Measurements from ENCODE around the gene UPK1B.
"Not testable (repeated sequence)": the region's sequence is repeated elsewhere in the genome, so short reads cannot be mapped to it uniquely, and the experiment has no call there.

UPK1B gene

DNA sequence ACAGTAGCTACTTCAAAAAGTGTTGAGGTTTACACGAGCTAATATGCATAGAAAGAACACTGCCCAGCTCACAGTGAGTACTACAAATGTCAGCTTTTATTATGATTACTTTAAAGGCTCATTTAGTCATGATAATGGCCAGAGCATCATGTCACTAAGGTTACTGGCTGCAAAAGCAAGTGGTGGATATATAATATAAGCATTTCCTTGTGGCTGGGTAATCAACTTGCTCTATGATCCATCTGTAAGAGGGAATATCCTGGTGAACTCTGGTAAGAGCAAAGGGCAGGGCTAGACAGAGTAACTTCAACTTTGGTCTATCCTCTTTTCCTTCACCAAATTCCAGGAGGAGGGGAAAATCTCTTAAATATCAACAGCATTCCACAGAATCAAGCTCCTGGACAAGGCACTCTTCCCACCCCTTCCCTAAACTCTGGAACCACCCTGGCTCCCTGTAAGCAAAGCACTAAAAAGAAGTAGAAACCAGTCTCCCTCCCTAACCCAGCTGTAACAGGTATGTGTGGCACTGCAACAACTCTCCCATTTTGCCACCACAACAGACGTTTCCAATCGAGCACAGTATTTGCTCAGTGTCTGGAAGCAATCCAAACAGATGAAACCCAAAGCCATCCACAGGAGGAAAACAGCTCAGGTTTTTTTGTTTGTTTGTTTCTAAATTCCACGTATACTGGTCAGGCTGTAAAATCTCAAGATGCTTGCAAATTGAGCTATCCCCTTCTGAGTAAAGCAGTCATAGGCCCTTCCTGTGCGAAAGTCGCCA lies 53.9 kb downstream of the UPK1B start:
- no peak for DNase-seq

DNA sequence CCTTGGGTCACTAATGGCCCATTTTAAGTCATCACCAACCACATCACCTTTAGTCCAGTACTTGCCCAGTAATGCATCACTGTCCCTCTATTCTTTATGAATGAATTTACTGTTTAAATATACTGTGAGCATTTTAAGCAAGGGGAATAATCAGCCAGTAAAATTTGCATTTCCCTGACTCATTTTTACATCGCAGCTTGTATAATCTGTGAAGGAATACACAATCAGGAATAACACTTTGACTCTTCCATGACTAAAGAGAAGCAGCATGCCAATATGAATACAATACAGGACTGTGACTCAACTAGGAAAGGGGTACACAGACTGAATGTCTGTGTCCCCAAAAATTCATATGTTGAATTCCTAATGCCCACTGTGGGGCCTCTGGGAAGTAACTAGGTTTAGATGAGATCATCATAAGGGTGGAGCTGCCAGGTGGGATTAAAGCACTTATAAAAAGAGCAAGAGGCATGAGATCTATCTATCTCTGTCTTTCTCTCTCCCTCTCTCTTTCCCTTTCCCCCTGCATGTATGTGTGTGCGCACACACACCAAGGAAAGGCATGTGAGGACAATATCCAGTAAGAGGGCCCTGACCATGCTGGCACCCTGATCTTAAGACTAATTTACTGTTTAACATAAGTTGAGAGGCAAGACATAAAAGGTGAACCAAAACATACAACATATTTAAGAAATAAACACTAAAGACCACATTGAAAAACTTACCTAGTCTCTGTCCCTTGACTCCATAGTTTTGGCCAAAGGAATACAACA lies 55.2 kb downstream of the UPK1B start:
- no peak for DNase-seq

DNA sequence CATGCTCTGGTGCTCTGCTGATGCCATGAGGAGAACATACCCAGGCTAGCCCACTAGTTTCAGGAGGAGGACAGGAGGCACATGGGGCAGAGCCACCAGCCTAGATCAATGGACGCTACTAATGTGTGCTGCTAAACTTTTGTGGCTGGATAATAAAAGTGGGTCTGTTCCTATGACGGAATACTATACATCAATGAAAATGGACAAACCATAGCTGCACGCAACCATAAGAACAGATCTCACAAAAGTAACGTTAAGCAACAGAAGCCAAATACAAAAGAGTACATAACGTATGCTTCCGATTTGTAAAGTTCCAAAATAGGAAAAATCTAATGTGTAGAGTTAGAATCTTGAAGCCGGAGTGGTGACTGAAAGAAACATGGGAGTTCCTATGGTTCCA lies 55.8 kb downstream of the UPK1B start:
- DNase-seq: no peak

- DNase-seq: no peak
Observed at GRCh38 chr3:119230071-119230470, 56.7 kb downstream of the UPK1B start.

DNA sequence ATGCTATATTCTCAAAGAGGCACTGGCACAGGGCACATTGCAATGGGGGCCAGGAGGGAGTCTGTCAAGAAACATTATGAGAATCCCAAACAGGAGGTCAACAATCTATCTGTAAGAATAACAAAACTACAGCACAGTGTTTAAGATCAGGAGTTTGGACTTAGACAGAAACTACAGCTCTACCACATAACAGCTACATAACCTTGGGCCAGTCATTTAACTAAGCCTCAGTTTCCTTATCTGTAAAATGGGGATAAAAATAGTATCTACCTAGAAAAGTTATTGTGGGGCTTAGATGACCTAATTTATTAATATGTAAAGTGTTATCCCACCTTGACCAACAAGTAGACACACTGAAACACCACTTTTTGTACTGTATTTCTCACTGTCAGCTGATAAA lies 57.3 kb downstream of the UPK1B start:
- DNase-seq: no peak

DNA sequence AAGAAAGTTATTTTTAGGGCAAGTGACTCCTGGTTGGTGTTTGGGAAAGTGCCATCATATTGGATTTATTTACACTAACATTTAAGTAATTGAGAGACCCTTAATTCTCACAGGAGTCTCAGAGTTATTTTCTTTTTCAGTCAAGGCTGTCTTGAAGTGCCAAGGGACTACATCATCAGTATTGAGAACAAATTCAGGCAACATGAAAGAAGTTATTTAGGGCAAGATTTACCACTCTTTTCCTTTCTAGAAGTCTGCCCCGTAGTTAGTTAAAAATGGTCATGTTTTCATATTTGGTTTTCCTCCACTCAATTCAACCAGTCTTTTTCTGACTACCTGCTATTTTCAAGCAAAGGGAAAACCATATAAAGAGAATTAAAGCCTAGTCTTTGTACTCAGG lies 61.2 kb downstream of the UPK1B start:
- DNase-seq: no peak

DNA sequence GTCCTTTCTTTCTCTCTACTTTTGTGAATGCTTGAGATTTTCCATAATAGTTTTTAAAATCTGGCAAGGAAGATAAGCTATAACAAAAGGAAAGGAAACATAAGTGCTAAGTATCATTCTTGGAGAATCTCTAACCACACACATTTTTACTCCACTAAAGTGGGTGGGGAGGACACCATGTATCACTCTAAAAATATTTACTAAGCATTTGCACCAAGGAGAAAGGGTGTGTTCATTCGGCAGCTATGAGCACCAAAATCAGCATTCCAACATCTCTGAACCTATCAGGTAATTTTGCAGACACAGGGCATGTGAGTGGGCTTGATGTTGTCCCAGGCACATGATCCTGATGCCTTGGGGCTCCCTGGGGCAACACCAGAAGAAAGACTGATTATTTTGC lies 61.8 kb downstream of the UPK1B start:
- no peak for DNase-seq

DNA sequence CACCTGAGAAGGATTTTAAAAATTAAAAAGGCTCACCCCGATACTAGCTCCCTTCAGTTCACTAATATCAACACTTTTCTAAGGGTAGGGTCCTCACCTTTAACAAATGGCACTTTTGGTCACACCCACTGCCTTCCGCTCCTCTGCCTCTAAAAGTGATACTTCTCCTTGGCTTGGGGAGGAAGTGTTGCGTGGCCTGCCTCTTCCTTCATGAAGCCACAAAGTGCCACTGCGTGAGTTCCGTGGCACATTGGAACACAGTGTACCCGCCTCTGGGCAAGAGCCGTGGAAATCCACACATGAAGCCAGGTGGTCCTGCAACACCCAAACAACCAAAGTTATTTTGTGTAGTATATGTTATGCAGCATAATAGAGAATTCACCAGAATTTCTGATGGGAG lies 63.4 kb downstream of the UPK1B start:
- no peak for DNase-seq

- no peak for DNase-seq
Observed at GRCh38 chr3:119237299-119237698, 63.9 kb downstream of the UPK1B start.

- DNase-seq: no peak
Observed at GRCh38 chr3:119238363-119238762, 65.0 kb downstream of the UPK1B start.

DNA sequence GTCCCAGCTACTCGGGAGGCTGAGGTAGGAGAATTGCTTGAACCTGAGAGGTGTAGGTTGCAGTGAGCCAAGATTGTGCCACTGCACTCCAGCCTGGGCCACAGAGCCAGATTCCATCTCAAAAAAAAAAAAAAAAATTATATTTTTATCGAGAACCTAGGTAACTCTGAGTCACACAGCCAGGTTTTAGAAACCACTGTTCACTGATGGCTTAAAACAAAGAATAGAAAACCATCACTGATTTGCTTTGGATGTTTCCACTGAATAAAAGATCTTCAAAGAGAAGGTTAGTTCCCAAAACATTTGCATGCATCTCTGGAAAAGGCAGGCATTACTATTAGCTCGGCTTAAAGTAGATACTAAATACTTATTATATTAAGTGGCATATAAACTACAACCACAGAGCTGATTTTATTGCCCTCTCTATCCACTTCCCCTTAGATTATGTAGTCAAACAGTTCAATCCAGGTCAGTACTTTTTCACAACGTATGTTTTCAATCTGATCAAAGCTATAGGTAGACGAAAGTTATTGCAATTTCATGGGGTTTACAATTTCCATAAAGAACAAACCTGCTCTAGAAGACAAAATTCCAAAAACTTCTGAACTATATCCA lies 65.9 kb downstream of the UPK1B start:
- no peak for DNase-seq

- peak; percentile 71 for DNase-seq
Observed at GRCh38 chr3:119240101-119240590, 66.7 kb downstream of the UPK1B start.

DNA sequence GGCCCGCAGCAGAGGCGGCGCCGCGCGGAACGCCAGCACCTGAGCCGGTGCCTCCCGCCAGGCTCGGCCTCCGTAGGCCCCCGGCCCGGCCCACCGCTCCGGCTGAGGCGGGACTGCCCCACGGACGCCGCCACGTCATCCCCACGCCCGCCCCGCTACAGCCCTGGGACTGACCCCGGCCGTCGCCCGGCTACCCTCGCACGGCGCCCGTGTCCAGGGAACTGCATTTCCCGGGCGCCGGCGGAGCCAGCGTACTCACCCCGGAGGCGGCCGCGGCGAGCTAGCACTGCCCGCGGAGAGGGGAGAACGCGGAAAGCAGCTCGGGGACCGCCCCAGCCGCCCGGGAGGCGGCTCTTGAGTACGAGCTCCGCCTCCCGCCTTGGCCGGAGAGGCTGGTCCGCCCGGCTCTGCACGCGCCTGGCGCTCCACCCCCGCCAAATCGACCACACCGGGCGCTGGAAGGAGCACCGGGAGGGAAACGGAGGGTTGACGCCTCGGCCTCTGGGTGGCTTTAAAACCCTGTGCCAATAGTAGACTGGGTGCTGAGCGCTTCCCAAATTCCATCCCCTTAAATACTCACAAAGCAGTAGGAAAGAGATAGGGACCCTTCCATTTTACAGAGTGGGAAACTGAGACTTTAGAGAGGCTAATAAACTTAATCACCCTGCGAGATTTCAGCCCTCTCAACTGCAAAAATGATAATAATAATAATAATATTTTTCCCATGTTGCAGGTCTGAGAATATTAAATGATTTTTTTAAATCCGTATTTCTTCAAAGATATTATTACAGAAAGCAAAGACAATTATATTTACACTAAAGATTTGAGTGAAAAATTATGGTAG lies 67.4 kb downstream of the UPK1B start, which contains the start of gene B4GALT4:
Gene B4GALT4, minus strand, starts transcription at position 288 of the 844 bp plus-strand sequence. CDS start 10,779 bp downstream, outside the sequence.
- DNase-seq: peak; percentile 94

DNA sequence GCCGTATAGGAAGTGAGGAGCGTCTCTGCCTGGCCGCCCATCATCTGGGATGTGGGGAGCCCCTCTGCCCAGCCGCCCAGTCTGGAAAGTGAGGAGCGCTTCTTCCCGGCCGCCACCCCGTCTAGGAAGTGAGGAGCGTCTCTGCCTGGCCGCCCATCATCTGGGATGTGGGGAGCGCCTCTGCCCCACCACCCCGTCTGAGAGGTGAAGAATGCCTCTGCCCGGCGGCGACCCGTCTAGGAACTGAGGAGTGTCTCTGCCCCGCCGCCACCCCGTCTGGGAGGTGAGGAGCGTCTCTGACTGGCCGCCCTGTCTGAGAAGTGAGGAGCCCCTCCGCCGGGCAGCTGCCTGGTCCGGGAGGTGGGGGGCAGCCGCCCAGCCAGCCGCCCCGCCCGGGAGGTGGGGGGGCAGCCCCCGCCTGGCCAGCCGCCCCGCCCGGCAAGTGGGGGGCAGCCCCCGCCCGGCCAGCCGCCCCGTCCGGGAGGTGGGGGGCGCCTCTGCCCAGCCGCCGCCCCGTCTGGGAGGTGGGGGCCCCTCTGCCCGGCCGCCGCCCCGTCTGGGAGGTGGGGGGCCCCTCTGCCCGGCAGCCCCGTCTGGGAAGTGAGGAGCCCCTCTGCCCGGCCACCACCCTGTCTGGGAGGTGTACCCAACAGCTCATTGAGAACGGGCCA lies 69.1 kb downstream of the UPK1B start:
- DNase-seq: not testable (repeated sequence)

GRCh38 chr3:119243058-119243529 lies 69.7 kb downstream of the UPK1B start:
- DNase-seq: not testable (repeated sequence)

DNA sequence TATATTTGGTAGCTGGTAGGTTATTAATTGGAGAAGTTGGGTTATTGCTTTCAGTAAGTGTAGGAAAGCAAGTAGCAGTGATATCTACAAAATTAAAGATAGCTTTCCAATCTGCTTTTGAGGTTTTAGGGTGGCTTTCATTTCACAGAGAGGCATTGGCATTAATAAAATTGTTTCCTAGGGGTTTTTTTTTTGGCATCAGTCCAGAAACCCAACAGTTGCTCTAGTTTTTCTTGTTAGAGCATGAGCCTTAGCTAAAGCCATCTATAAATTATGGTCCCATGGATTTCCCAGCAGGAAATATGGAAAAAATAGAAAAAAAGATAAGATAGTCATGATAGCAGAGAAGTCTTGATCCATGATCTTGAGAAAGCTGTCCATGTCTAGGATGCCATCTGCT lies 70.3 kb downstream of the UPK1B start:
- DNase-seq: no peak

DNA sequence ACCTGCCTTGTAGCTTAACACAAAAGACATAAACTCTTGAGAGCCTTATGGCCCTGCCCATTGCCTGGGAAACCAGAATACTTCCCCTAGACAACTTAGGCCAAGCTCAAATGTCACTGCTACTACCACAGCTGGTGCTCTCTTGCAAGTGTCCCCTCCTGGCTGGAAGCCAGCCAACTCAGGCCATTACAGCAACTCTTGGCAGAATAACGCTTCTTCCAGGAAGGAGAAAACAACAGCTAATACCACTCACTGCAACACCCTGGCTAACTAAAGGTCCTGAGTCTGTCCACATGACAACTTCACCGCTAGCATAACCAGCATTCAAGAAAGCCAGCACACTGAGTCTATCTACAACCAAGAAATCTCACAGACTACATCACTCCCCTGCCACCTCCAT lies 72.4 kb downstream of the UPK1B start:
- DNase-seq: no peak

Measured in NCI-H146 (cell line).